ENCODE results near the gene DCUN1D4.

GRCh38 chr4:51825341-51825740 lies 17.6 kb upstream of the DCUN1D4 start:
- TF ChIP-seq EZH2phosphoT487 (IDR thresholded peaks at IDR 0.05; ENCODE audit: borderline replicate concordance, low read depth) (no peak), RXRA (IDR thresholded peaks at IDR 0.05; ENCODE audit: borderline replicate concordance, low read depth) (no peak), RCOR1 (IDR thresholded peaks at IDR 0.05; ENCODE audit: low read length) (no peak)
- TF ChIP-seq, protein P1, sequence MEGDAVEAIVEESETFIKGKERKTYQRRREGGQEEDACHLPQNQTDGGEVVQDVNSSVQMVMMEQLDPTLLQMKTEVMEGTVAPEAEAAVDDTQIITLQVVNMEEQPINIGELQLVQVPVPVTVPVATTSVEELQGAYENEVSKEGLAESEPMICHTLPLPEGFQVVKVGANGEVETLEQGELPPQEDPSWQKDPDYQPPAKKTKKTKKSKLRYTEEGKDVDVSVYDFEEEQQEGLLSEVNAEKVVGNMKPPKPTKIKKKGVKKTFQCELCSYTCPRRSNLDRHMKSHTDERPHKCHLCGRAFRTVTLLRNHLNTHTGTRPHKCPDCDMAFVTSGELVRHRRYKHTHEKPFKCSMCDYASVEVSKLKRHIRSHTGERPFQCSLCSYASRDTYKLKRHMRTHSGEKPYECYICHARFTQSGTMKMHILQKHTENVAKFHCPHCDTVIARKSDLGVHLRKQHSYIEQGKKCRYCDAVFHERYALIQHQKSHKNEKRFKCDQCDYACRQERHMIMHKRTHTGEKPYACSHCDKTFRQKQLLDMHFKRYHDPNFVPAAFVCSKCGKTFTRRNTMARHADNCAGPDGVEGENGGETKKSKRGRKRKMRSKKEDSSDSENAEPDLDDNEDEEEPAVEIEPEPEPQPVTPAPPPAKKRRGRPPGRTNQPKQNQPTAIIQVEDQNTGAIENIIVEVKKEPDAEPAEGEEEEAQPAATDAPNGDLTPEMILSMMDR (IDR thresholded peaks at IDR 0.05): no peak
